H1 (cell line): ENCODE results near the gene CST7. TPM values are rescaled to one million over a fixed set of nuclear protein-coding genes. Genes with fewer than 3 reads are reported as not detected.

ENCODE experiments used
- BACH1 ChIP-seq: IDR thresholded peaks from 2 replicates; pipeline ENCODE4 v1.6.1; 2012; ENCODE audit warnings: low read length, improper control_type of control experiment
- NRF1 ChIP-seq: IDR thresholded peaks from 2 replicates; pipeline ENCODE4 v1.6.1; 2011; ENCODE audit warnings: mild to moderate bottlenecking, low read depth, low read length, improper control_type of control experiment
- RBBP5 ChIP-seq: IDR thresholded peaks from 2 replicates; pipeline ENCODE4 v1.7.1; 2012; ENCODE audit warnings: low read depth, mild to moderate bottlenecking, inconsistent platforms, low read length, moderate library complexity, borderline replicate concordance
- polyA plus RNA-seq, 7 experiments: library from polyadenylated mRNA; depleted of rRNA in 3 of 7; stranded (reverse) in 5 of 7; unstranded in 2 of 7; fragments of >200 nt in 5 of 7; fragments of 200-250 nt in 2 of 7; gene quantifications; 1 replicate in 5 of 7; 2 replicates in 1 of 7; 4 replicates in 1 of 7; pipeline versions ENCODE4 v1.2.1 to v1.2.3, GENCODE V29; 2011 to 2013; ENCODE audit warnings: missing spikeins in 2 of 7, mixed read lengths in 2 of 7
- total RNA-seq: library from RNA; stranded (reverse); fragmentation: NEBNext Ultra II Directional; extraction: Animal tissue kit (Norgen Biotek cat#: 25700); gene quantifications from 2 replicates; pipeline ENCODE4 v1.2.1, GENCODE V29; 2021
- TF ChIP-seq, protein P1 (sequence below): IDR thresholded peaks from 2 replicates; pipeline ENCODE4 v1.6.1; 2012; ENCODE audit warnings: inconsistent platforms
- TF ChIP-seq, protein P2 (sequence below), 3 experiments: IDR thresholded peaks; 1 replicate in 2 of 3; 2 replicates in 1 of 3; pipeline versions ENCODE4 v1.5.1 to v1.6.1; 2011; ENCODE audit warnings: low read length in 3 of 3, mild to moderate bottlenecking in 3 of 3, inconsistent platforms in 2 of 3, low read depth in 1 of 3, moderate library complexity in 1 of 3; ENCODE audit not compliant: insufficient read depth in 1 of 3; ENCODE audit errors: control extremely low read depth in 1 of 3

The CST7 gene
- total and polyA plus RNA-seq, 2 of the 8 experiments (the other 6 are each of a cell fraction or from before 2014, with no cell fraction given), result not detected

DNA sequence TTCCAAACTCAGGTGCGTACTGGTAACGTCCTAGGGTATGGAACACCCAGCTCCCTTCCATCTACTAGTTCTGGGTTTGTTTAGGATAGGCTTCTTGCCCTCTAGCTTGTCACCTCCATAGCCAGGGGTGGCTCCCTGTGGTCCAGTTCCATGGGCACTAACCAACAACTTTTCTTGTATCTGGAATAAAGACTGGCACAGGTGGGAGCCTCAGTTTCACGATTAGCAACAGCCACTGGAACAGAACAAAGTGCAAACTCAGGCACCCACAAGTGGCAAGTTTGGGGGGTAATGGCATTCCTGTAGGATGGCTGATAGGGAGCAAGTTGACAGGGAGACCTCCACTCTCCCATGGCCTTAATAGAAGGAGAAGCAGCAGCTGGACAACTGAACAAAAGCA lies 49.1 kb downstream of the CST7 start (continued):
- TF ChIP-seq RBBP5, result no peak
- TF ChIP-seq NRF1, result no peak
- TF ChIP-seq, protein P1, sequence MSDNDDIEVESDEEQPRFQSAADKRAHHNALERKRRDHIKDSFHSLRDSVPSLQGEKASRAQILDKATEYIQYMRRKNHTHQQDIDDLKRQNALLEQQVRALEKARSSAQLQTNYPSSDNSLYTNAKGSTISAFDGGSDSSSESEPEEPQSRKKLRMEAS, result no peak
- TF ChIP-seq, protein P2, sequence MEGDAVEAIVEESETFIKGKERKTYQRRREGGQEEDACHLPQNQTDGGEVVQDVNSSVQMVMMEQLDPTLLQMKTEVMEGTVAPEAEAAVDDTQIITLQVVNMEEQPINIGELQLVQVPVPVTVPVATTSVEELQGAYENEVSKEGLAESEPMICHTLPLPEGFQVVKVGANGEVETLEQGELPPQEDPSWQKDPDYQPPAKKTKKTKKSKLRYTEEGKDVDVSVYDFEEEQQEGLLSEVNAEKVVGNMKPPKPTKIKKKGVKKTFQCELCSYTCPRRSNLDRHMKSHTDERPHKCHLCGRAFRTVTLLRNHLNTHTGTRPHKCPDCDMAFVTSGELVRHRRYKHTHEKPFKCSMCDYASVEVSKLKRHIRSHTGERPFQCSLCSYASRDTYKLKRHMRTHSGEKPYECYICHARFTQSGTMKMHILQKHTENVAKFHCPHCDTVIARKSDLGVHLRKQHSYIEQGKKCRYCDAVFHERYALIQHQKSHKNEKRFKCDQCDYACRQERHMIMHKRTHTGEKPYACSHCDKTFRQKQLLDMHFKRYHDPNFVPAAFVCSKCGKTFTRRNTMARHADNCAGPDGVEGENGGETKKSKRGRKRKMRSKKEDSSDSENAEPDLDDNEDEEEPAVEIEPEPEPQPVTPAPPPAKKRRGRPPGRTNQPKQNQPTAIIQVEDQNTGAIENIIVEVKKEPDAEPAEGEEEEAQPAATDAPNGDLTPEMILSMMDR (IDR thresholded peaks at IDR 0.05; ENCODE audit: control extremely low read depth in 1 of 3, insufficient read depth in 1 of 3, low read depth in 1 of 3, low read length in 3 of 3), result no peak
- TF ChIP-seq BACH1, result no peak
